RKO (cell line): ENCODE measurements around the gene DPF1.
A peak's percentile ranks its signal among the peaks of the same experiment; 100 is the strongest.

Source experiments
- DNase-seq: peaks from one replicate; pipeline ENCODE4 v3.0.0-alpha.2; 2016; ENCODE audit warnings: low spot score

DPF1 gene

DNA sequence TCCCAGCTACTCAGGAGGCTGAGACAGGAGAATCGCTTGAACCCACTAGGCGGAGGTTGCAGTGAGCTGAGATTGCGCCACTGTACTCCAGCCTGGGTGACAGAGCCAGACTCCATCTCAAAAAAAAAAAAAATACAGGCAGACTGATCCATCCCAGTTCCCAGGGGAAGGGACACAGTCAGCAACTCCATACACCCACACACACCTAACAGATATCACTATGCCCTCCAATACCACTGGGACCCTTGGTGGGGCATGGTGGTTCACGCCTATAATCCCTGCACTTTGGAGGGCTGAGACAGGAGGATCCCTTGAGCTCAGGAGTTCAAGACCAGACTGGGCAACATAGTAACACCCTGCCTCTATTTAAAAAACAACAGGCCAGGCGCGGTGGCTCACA, 2.6 kb downstream of the DPF1 start:
- no peak for DNase-seq

GRCh38 chr19:38219221-38219620, 4.8 kb downstream of the DPF1 start:
- DNase-seq: no peak

DNA sequence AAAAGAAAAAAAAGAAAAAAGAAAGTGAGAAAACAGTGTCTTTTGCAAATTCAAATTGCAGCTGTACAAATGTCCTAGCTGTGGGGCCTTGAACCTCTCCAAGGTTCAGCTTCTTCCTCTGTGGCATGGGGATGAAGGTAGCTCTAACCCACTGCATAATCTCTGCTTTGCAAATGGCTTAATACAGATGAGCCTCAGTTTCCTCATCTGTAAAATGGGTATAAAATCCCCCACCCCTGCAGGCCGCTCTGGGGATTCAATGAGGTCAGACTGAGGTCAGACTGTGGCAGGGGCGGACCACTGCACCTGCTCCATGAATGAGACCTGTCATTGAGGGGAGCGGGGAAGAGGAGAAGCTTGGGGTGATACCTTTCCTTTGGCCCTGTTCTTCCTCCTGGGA, 5.8 kb downstream of the DPF1 start:
- DNase-seq: no peak

DNA sequence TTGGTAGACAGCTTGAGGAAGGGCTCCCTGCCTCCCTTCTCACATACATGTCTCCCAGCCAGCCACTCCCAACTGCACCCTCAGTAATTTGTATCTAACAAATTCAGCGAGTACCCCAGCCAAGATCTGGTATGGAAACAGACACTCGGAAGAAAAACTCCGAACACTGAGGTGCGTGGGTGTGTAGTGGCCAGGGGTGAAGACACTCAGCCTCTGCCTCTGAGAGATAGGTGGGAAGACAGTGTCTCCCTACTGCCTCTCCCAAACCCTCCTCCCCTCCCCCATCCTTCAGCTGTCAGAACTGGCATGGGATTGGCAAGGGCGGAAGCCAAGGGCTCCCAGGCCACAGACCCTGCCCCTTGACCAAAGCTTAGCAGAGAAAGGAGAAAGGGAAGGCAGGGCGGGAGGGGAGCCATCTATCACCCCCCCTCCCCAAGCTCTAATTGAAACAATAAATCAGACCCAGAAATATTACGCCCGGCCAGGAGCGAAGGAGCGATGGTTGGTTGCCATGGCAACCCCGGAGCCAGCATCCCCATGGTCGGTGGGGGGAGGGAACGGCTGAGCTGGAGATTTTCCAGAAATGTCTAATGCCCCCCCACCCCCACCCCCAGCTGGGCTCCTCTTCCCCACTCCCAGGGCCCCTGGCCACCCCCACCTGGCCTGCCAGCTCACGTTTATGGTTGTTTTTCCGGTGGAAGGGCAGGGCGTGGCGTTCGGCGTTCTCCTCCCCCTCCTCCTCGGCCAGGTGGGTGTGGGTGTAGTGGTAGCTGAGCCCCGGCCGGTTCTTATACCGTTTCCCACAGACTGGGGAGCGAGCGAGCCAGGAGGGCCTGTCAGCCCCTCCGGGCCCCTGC, 7.0 kb downstream of the DPF1 start:
- DNase-seq: no peak

DNA sequence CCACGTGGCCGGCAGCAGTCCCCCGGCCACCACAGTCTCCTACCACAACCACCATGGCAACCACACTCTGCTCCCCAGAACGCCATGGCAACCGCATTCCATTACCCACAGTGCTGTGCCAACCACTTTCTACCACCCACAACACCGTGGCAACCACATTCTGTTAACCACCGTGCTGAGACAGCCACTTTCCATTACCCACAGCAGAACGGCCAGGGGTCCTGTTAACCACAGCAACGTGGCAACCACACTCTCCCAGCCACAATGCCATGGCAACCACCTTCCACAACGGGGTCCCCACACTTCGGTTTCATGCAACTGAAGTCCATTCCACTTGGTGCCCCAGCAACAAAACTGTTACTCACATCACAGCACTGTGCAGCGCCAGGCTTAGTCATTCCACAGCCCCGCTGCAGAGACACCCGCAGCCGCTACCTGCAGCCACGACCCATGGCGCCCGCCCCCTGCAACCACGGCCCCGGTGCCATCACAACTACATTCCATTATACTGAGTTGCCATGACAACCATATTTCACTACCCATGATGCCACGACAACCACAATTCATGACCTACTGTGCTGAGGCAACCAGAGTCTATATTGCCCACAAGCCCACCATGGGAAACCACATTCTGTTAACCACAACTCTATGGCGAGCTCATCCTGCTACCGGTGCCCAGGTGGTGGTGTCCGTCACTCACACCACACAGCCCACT, 10.0 kb downstream of the DPF1 start:
- peak; percentile 27 for DNase-seq

- DNase-seq: no peak
These were observed 10.6 kb downstream of the DPF1 start for GRCh38 chr19:38213469-38213868.

GRCh38 chr19:38211766-38212165, 12.3 kb downstream of the DPF1 start:
- DNase-seq: no peak

GRCh38 chr19:38211151-38211591, 12.9 kb downstream of the DPF1 start:
- no peak for DNase-seq

GRCh38 chr19:38210458-38210987, 13.5 kb downstream of the DPF1 start:
- no peak for DNase-seq

DNA sequence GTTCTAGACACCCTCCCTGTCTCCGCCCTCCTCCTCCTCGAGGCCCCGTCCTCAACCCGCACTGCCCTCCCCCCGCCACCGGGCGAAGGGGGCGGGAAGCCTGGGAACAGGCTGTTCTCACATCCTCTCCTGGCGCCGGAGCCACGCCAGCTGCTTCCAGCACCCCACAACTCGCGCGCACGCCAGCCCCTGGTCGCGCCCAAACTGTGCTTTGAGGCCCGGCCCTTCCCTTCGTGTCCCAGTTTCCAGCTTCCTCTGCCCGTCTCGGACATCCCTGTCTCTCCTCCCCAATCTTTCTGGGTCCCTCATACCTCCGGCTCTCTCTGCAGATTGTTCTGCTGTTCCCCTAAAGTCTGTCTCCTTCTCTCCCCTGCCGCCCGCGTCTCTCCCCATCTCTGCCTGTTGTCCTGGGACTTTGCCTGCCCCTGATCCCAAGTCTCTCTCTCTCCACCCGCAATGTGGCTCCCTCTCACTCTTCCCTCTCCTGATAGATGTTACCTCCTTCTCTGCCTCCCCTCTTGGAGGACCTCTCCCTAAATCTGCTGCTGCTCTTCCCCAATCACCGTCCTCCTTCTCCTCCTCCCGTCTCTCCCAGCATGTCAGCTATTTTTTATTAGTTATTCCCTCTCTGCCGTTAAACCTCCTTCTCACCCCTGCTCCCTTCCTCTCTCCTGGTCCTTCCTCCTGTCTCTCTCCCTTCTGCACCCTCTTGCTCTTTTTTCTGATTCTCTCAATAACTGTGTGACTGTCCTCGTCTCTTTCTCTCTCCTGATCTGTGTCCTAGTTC, 14.2 kb downstream of the DPF1 start:
- no peak for DNase-seq

DNA sequence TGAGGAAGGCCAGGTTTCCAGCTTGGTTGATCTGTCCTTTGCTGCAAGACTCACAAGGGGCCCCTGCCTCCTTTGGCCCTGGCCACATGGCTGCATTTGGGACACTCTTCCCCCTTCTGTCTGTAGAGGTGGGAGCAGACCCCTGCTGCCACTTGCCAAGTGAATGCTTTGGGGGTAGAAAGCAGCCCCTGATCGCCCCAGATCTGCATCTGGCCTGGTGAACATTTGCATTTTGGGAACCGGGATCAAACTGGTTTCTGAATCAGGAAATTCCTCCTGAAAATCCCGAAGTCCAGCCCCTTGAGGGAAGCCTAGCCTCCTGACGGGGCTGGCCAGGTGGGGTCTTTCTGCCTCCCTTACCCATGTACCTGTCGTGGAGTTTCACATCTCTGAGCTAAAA, 14.9 kb downstream of the DPF1 start:
- DNase-seq: no peak

- DNase-seq: no peak
These were observed 15.5 kb downstream of the DPF1 start for GRCh38 chr19:38208571-38208970.

- no peak for DNase-seq
These were observed 16.5 kb downstream of the DPF1 start for GRCh38 chr19:38207543-38207942.

DNA sequence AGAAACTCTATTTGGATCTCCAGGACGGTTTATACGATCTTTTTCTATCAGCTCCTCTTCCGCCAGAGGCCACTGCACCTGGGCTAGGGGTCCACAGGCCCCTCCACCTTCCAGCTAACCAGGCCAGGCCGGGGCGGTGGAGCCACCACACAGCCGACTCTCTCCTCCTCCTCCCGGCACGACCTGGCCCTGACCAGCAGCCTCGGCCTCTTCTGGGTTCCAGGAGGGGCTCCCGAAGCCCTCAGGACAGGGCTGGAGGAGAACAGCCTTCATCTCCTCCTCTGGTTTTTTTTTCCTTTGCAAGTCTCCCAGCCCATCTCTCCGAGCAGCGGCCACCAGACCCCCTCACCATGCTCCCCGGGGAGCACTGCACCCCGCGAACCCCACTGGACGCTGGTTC, 17.1 kb downstream of the DPF1 start:
- no peak for DNase-seq

- DNase-seq: no peak
These were observed 17.8 kb downstream of the DPF1 start for GRCh38 chr19:38206006-38206745.

GRCh38 chr19:38204728-38205127, 19.3 kb downstream of the DPF1 start:
- no peak for DNase-seq

DNA sequence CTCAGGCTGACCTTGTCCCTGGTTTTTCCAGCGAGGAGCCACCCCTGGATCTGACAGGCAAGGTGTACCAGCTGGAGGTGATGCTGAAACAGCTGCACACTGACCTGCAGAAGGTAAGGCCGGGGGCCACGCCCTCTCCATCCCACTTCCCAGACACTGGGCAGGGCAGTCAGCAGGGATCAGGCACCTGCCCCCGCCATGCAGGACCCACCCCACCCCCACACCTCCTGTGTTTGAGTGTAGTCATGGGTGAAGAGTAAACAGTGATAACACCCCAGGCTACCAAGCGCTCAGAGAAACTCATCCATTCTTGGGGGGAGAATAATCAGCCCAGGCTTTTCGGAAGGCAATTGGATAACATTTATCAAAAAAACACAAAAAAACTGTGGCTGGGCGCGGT, 19.9 kb downstream of the DPF1 start:
- DNase-seq: no peak

GRCh38 chr19:38203197-38203596, 20.8 kb downstream of the DPF1 start:
- no peak for DNase-seq

DNA sequence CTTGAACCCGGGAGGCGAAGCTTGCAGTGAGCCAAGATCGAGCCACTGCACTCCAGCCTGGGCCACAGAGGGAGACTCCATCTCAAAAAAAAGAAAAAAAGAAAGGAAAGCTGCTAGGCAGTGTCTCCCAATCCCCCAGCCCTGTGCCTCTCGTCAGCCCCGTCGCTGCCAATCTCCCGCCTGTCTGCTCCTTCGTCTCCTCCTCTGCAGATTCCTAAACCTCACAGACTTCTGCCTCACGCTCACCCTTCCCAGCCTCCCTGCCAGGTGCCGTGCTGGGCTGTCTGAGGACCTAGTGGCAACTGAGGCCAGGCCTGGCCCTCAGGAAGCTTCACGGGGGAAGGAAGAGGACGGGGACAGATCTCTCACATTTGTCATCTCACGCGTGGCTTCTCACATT, 21.5 kb downstream of the DPF1 start:
- DNase-seq: no peak

GRCh38 chr19:38201731-38202130, 22.3 kb downstream of the DPF1 start:
- DNase-seq: no peak

DNA sequence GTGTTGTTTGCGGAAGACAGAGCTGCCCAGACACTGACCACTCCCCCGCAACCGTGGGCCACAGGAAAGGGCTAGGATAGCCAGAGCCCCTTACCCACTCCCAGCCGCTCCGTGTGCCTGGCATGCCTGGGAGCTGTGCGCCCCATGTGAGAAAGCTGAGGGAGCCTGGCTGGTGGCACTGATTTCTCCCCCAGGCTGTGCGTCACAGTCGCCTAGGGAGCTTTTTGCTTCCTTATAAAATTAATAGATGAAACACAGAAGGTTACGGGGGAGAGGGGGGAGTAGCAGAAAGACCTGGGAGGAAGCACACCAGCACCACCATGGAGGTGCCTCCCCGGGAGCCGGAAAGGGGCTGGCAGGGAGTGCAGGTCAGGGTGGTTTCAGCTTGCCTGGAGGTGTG, 24.7 kb downstream of the DPF1 start:
- no peak for DNase-seq
